GM21515 (cell line): ENCODE results near the gene ANKLE2.
"Not testable (repeated sequence)": the region's sequence is repeated elsewhere in the genome, so short reads cannot be mapped to it uniquely, and the experiment has no call there.

Experiments used
- ATAC-seq: cut with Tn5 transposase; IDR thresholded peaks from one replicate; pipeline ENCODE4 v1.9.1; 2021; ENCODE audit not compliant: unreplicated experiment

The ANKLE2 gene

GRCh38 chr12:132692030-132692429 is 69.6 kb downstream of the ANKLE2 start:
- ATAC-seq, result not testable (repeated sequence)

- ATAC-seq, result no peak
Observed at GRCh38 chr12:132690112-132690511, 71.5 kb downstream of the ANKLE2 start.

- ATAC-seq, result no peak
Observed at GRCh38 chr12:132689227-132689626, 72.4 kb downstream of the ANKLE2 start.

DNA sequence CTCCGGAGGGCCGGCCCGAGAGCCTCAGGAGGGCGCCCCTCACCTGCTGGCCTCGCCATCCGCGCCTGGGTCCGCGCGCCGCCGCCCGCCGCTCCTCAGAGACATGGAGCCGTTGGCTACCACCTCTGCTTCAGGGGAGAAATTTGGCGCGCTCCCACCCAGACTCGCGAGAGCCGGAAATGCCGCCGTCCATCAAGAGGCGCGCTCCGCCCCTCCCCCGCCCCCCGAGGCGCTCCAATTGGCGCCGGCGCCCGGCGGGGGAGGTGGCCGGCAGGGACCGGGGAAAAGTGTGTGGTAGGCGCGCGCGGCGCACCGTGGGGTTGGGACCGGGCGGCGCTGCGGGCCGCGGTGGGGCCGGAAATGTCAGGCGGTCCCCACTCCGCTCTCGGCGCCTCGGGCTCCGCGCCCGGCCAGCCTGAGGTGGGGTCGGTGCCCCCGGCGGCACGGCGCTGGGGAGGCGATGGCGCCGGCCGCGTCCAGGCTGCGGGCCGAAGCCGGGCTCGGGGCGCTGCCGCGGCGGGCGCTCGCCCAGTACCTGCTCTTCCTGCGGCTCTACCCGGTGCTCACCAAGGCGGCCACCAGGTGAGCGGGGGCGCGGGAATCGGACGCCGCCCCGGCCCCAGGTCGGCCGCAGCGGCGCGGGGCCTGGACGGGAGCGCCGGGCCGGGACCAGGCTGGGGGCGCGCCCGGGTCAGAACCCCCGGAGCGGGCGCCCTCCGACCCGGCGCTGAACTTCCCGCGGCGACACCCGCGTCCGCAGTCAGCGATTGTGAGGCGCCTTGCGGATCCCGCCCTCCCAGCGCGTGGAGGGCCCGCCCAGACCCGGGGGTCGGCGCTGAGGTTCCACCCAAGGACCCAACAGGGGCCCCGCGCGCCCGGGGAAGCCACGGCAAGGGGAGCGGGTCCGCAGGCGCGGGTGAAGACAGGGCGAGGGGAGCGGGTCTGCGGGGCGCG is 74.1 kb downstream of the ANKLE2 start, which contains the start of the genes POLE and PXMP2:
Gene POLE, minus strand, starts transcription at position 132 of the 954 bp plus-strand sequence. Its CDS starts 27 bp downstream, at position 105.
Gene PXMP2, plus strand, starts transcription at position 377 of the 954 bp plus-strand sequence. Its CDS starts 84 bp downstream, at position 461.
- peak; percentile 93 for ATAC-seq

DNA sequence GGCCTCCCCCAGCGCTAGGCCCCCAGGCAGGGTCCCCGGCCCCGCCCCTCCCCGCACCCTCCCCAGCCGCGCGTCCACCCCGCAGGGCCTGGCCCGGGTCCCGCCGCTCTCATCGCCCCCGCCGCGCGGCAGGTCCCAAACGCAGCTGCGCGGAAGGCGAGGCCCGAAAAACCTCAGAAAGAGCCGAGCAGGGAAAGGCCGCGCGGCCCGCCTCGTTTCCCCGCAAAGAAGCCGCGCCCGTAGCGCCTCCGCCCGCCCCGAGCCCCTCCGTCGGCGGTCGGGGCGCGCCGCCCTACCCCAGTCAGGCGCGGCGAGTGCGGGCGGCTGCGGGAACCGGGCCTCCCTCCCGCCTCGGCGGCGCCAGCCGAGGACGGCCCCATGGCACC is 74.8 kb downstream of the ANKLE2 start:
- peak; percentile 20 for ATAC-seq

DNA sequence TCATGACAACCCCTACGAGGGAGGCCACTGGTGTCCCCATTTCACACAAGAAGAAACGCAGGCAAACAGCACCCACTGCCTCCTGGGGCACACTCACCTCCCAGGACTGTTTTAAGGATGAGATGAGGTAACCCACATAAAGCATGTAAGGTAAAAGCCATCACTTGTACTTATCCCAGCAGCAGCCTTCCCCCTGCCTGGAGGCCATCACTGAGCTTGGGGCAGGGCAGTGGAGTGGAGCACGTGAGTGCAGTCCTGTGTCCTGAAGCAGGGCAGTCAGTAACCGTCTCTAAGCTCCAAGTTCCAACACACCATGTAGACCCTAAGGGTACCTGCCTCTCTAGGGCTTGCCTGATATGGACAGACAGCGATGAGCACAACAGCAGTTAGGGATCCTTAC is 76.2 kb downstream of the ANKLE2 start:
- ATAC-seq, result no peak

DNA sequence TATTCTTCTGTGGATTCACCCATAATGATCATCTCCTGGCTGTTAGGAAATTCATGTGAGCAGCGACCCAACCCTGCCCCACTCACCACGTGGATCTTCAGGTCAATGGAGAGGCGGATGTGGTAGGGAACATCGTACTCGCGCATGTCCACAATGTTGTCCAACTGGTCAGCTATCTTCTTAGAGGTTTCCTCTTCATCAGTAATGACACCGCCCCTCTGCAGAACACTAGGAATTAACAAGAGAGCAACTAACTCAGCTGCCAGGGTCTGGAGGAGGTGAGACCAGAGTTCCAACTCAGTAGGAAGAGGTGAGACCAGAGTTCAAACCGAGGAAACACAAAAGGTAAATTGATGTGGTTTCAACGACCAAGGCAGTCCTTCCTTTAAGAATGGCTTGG is 84.1 kb downstream of the ANKLE2 start:
- ATAC-seq, result no peak

GRCh38 chr12:132675757-132676432 is 85.7 kb downstream of the ANKLE2 start:
- ATAC-seq, result no peak
